Testis (tissue), 3 donors: ENCODE results near the gene VPS26B. TPM values are rescaled to one million over a fixed set of nuclear protein-coding genes. Genes with fewer than 3 reads are reported as not detected.

Experiments
- DNase-seq: peaks from one replicate; pipeline ENCODE4 v3.0.0-alpha.2; 2019
- H3K27ac ChIP-seq, 2 donors: fragments of 200-600 bp; sonication (generic); one replicate each; pipeline ENCODE4 v1.5.1; 2019
- H3K27me3 ChIP-seq: fragments of 200-600 bp; sonication (generic); one replicate; pipeline ENCODE4 v1.5.1; 2019
- H3K36me3 ChIP-seq: fragments of 200-600 bp; sonication (generic); one replicate; pipeline ENCODE4 v1.5.1; 2017; ENCODE audit warnings: low read depth; ENCODE audit errors: missing control alignments
- H3K4me1 ChIP-seq: fragments of 200-600 bp; sonication (generic); one replicate; pipeline ENCODE4 v1.5.1; 2019
- H3K4me3 ChIP-seq, 2 donors: fragments of 200-600 bp; sonication (generic); one replicate each; pipeline ENCODE4 v1.5.1; 2017 to 2019
- H3K9me3 ChIP-seq: fragments of 200-600 bp; sonication (generic); one replicate; pipeline ENCODE4 v1.5.1; 2017
- POLR2A ChIP-seq: fragments of 450-650 bp; IDR thresholded peaks from one replicate; pipeline ENCODE4 v1.6.1; 2017; ENCODE audit warnings: antibody characterized with exemption, mild to moderate bottlenecking, moderate library complexity
- WGBS, 2 donors: methylation state at CpG; one replicate each; pipeline ENCODE4 v1.1.5; 2018; 5-methylcytosine and 5-hydroxymethylcytosine counted together
- intact Hi-C: fragments of 100-400 bp; cut with DNase I; formaldehyde crosslinking; loops from one replicate; pipeline ENCODE4 v1.15.1; 2023; ENCODE audit warnings: low total_unique reads
- polyA plus RNA-seq: library from polyadenylated mRNA; stranded (reverse); fragments of 350-450 nt; fragmentation: Illumina TruSeq; extraction: RNeasy Lipid Tissue Mini Kit (QIAGEN cat#74804); gene quantifications from one replicate; pipeline ENCODE4 v1.2.3, GENCODE V29; 2014; ENCODE audit warnings: low read depth, low replicate concordance; ENCODE audit not compliant: insufficient read depth
- total RNA-seq, 2 donors: library from RNA; depleted of rRNA; stranded (reverse); fragments of >200 nt; gene quantifications; one replicate each; pipeline ENCODE4 v1.2.3, GENCODE V29; 2016
- TF ChIP-seq, protein P1 (sequence below), 3 experiments: fragments of 450-650 bp in 2 of 3; fragments of 200-600 bp in 1 of 3; sonication (generic) in 1 of 3; IDR thresholded peaks; one replicate each; pipeline ENCODE4 v1.5.1; 2016 to 2019; ENCODE audit warnings: antibody characterized with exemption in 3 of 3, mild to moderate bottlenecking in 2 of 3, moderate library complexity in 1 of 3

The VPS26B gene
- total and polyA plus RNA-seq, 3 donors from 2014 or later = 54.2 to 84.1 (median 74.0) TPM

DNA sequence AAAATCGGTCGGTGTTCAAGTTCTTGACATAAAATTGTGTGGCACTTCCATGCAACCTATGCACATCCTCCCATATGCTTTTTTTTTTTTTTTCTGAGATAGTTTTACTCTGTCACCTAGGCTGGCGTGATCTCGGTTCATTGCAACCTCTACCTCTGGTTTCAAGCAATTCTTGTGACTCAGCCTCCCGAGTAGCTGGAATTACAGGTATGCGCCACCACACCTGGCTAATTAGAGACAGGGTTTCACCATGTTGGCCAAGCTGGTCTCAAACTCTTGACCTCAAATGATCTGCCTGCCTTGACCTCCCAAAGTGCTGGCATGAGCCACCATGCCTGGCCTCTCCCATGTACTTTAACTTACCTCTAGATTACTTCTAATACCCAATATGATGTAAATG, 66.7 kb downstream of the VPS26B start:
- no peak for DNase-seq
- Histone ChIP-seq H3K36me3 (no peaks in the 10 kb centered on the region), H3K4me1 (no peaks in the 10 kb centered on the region), H3K27ac (no peak overlapping the region), H3K27me3 (no peaks in the 10 kb centered on the region), H3K9me3 (no peaks in the 10 kb centered on the region), H3K4me3 (no peak overlapping the region)
- intact Hi-C loops = no loop called here
- 94 to 98% methylated on average over 6 of the region's 6 CpGs for WGBS, 2 donors
- TF ChIP-seq POLR2A = no peak
- TF ChIP-seq, protein P1, sequence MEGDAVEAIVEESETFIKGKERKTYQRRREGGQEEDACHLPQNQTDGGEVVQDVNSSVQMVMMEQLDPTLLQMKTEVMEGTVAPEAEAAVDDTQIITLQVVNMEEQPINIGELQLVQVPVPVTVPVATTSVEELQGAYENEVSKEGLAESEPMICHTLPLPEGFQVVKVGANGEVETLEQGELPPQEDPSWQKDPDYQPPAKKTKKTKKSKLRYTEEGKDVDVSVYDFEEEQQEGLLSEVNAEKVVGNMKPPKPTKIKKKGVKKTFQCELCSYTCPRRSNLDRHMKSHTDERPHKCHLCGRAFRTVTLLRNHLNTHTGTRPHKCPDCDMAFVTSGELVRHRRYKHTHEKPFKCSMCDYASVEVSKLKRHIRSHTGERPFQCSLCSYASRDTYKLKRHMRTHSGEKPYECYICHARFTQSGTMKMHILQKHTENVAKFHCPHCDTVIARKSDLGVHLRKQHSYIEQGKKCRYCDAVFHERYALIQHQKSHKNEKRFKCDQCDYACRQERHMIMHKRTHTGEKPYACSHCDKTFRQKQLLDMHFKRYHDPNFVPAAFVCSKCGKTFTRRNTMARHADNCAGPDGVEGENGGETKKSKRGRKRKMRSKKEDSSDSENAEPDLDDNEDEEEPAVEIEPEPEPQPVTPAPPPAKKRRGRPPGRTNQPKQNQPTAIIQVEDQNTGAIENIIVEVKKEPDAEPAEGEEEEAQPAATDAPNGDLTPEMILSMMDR (IDR thresholded peaks at IDR 0.05) = no peak

DNA sequence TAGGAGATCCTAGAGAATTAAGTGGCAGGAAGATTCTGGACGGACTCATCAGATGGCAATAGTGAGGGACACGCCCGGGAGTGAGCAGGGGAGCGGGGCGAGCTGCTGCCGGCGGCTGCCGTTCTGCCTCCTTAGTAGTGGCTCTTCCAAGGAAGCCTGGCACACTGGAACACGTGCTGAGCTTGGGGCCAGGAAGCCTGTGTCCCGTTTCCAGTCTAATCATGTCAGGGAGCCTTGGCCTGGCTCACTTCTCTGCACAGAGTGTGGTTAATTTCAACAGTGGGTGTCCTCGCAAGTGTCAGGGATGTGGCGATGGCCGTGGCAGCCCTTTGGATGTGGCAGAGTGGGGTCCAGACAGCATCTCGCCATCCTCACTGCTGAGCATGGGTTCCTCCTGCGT, 68.2 kb downstream of the VPS26B start:
- no peaks in the 10 kb centered on the region for H3K36me3 ChIP-seq
- DNase-seq = no peak
- H3K4me3 ChIP-seq = no peak overlapping the region
- H3K27me3 ChIP-seq = no peaks in the 10 kb centered on the region
- no peaks in the 10 kb centered on the region for H3K4me1 ChIP-seq
- H3K27ac ChIP-seq = no peak overlapping the region
- no peak for TF ChIP-seq POLR2A
- TF ChIP-seq, protein P1 (IDR thresholded peaks at IDR 0.05) = no peak
- WGBS, 2 donors = 87 to 95% methylated on average over 12 to 15 of the region's 15 CpGs
- intact Hi-C loops = no loop called here
- H3K9me3 ChIP-seq = no peaks in the 10 kb centered on the region

DNA sequence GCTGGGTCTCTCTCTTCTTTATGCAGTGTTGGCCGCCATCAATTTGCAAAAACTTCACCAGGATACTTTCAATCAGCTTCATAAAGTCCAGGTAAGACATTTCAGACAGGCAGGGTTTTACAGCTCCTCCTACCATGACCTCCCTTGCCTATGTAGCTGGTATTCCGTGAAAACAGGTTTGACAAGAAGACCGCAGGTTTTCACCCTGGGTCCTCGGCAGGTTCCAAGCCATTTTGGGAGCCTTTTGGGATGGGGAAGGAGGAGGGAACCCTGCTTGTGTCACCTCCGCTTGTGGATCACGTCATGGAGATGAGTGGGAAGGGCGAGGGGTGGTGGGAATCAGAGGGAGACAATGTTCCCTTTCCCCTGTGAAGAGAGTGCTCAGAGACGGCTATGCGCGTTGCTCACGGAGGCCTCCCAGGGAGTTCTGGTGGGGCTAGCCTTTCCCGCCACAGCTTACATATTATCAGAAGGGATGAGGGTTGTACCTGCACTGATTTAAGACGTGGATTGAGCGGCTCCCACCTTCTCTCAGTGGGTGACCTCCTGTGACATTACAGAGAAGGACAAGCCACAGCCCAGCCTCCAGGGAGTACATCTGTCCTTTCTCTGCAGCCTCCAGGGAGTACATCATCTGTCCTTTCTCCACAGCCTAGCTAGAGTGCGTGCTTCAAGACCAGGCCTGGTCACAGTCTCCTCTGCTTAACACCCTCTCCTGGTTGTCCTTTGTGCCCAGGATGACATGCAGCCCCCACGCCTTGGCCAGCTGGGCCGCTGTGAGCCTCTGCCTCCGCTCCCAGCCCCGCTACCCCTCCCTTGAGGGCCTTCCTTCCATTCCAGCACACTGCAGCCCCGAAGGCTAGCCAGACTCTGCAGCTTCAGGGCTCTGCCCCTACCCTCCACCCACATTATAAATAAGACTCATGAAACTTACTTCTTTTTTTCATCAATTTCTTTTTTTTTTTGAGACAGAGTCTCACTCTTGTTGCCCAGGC, 68.9 kb downstream of the VPS26B start:
- Histone ChIP-seq H3K4me3 (no peak overlapping the region), H3K9me3 (no peaks in the 10 kb centered on the region), H3K27ac (no peak overlapping the region), H3K27me3 (no peaks in the 10 kb centered on the region), H3K36me3 (no peaks in the 10 kb centered on the region), H3K4me1 (no peaks in the 10 kb centered on the region)
- no peak for TF ChIP-seq POLR2A
- TF ChIP-seq, protein P1 (IDR thresholded peaks at IDR 0.05) = no peak
- DNase-seq = no peak
- 85 to 88% methylated on average over 20 of the region's 20 CpGs for WGBS, 2 donors
- intact Hi-C loops = no loop called here

DNA sequence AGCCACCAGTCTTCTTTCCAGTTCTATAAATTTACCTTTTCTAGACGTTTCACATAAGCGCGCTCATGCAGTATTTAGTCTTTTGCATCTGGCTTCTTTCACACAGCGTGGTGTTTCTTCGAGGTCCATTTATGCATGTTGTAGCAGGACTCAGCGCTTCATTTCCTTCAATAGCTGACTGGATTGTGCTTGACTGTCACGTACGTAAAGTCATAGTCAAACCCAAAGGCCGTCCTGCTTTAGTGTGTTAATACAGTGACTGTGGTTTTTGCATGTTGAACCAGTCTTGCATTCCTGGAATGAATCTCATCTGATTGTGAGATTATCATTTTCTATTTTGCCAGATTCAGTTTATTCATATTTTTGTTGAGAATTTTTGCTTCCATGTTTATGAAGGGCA, 70.2 kb downstream of the VPS26B start:
- H3K9me3 ChIP-seq = no peaks in the 10 kb centered on the region
- 87 to 88% methylated on average over 9 of the region's 9 CpGs for WGBS, 2 donors
- intact Hi-C loops = no loop called here
- H3K4me1 ChIP-seq = no peaks in the 10 kb centered on the region
- no peak for TF ChIP-seq POLR2A
- TF ChIP-seq, protein P1 (IDR thresholded peaks at IDR 0.05) = no peak
- no peaks in the 10 kb centered on the region for H3K27me3 ChIP-seq
- no peak overlapping the region for H3K4me3 ChIP-seq
- H3K27ac ChIP-seq = no peak overlapping the region
- DNase-seq = no peak
- H3K36me3 ChIP-seq = no peaks in the 10 kb centered on the region

Other genes starting within 250 kb of the VPS26B start
- 100 to 1,000 TPM; 172 to 188 TPM for gene JAM3, start 155.6 kb upstream of the VPS26B start, total RNA-seq
- gene JAM3, start 155.6 kb upstream of the VPS26B start, polyA plus RNA-seq = 81.0 TPM
- 10 to 100 TPM; 69.3 to 82.9 TPM for gene NCAPD3, start 704 bp upstream of the VPS26B start, total RNA-seq
- 30.8 TPM for gene NCAPD3, start 704 bp upstream of the VPS26B start, polyA plus RNA-seq
- gene THYN1, start 28.7 kb downstream of the VPS26B start, total RNA-seq = 10 to 100 TPM; 85.0 to 86.9 TPM
- gene THYN1, start 28.7 kb downstream of the VPS26B start, polyA plus RNA-seq = 94.0 TPM
- gene ACAD8, start 28.9 kb downstream of the VPS26B start, total RNA-seq = 10 to 100 TPM; 35.1 to 47.9 TPM
- 27.4 TPM for gene ACAD8, start 28.9 kb downstream of the VPS26B start, polyA plus RNA-seq
- 10 to 100 TPM; 15.6 to 21.3 TPM for gene GLB1L3, start 51.7 kb downstream of the VPS26B start, total RNA-seq
- gene GLB1L3, start 51.7 kb downstream of the VPS26B start, polyA plus RNA-seq = 13.2 TPM
- 10 to 100 TPM; 29.1 to 29.9 TPM for gene GLB1L2, start 107.3 kb downstream of the VPS26B start, total RNA-seq
- gene GLB1L2, start 107.3 kb downstream of the VPS26B start, polyA plus RNA-seq = 18.5 TPM
- 1 to 10 TPM; 3.0 to 4.3 TPM for gene B3GAT1, start 187.6 kb downstream of the VPS26B start, total RNA-seq
- 2.7 TPM for gene B3GAT1, start 187.6 kb downstream of the VPS26B start, polyA plus RNA-seq